ENCODE data around the gene AQP9. TPM values are rescaled to one million over a fixed set of nuclear protein-coding genes. Genes with fewer than 3 reads are reported as not detected.
A peak's percentile ranks its signal among the peaks of the same experiment; 100 is the strongest.
"Not testable (repeated sequence)": the region's sequence is repeated elsewhere in the genome, so short reads cannot be mapped to it uniquely, and the experiment has no call there.

The AQP9 gene
- total and polyA plus RNA-seq, 12 donors = 0.22 to 2.8 (median 0.84) TPM; not detected in 1

GRCh38 chr15:58201516-58201915 is 63.3 kb downstream of the AQP9 start:
- Histone ChIP-seq H3K36me3 (replicated peaks in 1 of 2) (no peaks in the 10 kb centered on the region), H3K9me3 (replicated peaks in 1 of 3) (no peaks in the 10 kb centered on the region), H3K27ac (no peak overlapping the region), H3K4me3 (no peak overlapping the region), H3K4me1 (replicated peaks in 1 of 2) (peaks cover 0 to 4% of the 10 kb centered on the region in 2 donors), H3K27me3 (no peaks in the 10 kb centered on the region)
- intact Hi-C loops (cut with DNase I) = no loop called here
- TF ChIP-seq POLR2A (IDR thresholded peaks at IDR 0.05) = no peak
- TF ChIP-seq CTCF (IDR thresholded peaks at IDR 0.05) = no peak
- no peak for DNase-seq

GRCh38 chr15:58203537-58203936 is 65.4 kb downstream of the AQP9 start:
- H3K27me3 ChIP-seq = no peaks in the 10 kb centered on the region
- H3K4me3 ChIP-seq = no peak overlapping the region
- H3K27ac ChIP-seq = no peak overlapping the region
- peaks cover 0 to 4% of the 10 kb centered on the region in 2 donors for H3K4me1 ChIP-seq (replicated peaks in 1 of 2)
- TF ChIP-seq POLR2A (IDR thresholded peaks at IDR 0.05) (no peak), CTCF (IDR thresholded peaks at IDR 0.05) (no peak)
- no peaks in the 10 kb centered on the region for H3K36me3 ChIP-seq (replicated peaks in 1 of 2)
- intact Hi-C loops (cut with DNase I) = no loop called here
- no peaks in the 10 kb centered on the region for H3K9me3 ChIP-seq (replicated peaks in 1 of 3)
- WGBS, 4 donors = 48 to 52% (median 51%) methylated on average over 4 of the region's 4 CpGs
- DNase-seq = peak in 1 of 7 donors; percentile 10

- H3K4me3 ChIP-seq = no peak overlapping the region
- 62 to 81% (median 72%) methylated on average over 9 of the region's 9 CpGs for WGBS, 4 donors
- peaks cover 4 to 8% of the 10 kb centered on the region in 2 donors for H3K4me1 ChIP-seq (replicated peaks in 1 of 2)
- H3K27ac ChIP-seq = no peak overlapping the region
- TF ChIP-seq POLR2A (IDR thresholded peaks at IDR 0.05) (no peak), CTCF (IDR thresholded peaks at IDR 0.05) (no peak)
- H3K27me3 ChIP-seq = no peaks in the 10 kb centered on the region
- no peaks in the 10 kb centered on the region for H3K36me3 ChIP-seq (replicated peaks in 1 of 2)
- intact Hi-C loops (cut with DNase I) = no loop called here
- no peaks in the 10 kb centered on the region for H3K9me3 ChIP-seq (replicated peaks in 1 of 3)
- DNase-seq = no peak
Measured at GRCh38 chr15:58206151-58206550, 68.0 kb downstream of the AQP9 start.

GRCh38 chr15:58208217-58208616 is 70.0 kb downstream of the AQP9 start:
- H3K27me3 ChIP-seq; H3K4me3 ChIP-seq; H3K9me3 ChIP-seq (replicated peaks in 1 of 3); H3K27ac ChIP-seq; H3K36me3 ChIP-seq (replicated peaks in 1 of 2); intact Hi-C loops (cut with DNase I); DNase-seq: not testable (repeated sequence)
- peaks cover 5 to 16% of the 10 kb centered on the region in 2 donors for H3K4me1 ChIP-seq (replicated peaks in 1 of 2)
- WGBS, 4 donors = 89 to 95% (median 92%) methylated on average over 6 of the region's 6 CpGs

GRCh38 chr15:58209007-58209481 is 70.9 kb downstream of the AQP9 start:
- H3K4me3 ChIP-seq; H3K9me3 ChIP-seq (replicated peaks in 1 of 3); H3K27me3 ChIP-seq; H3K36me3 ChIP-seq (replicated peaks in 1 of 2); intact Hi-C loops (cut with DNase I): not testable (repeated sequence)
- H3K4me1 ChIP-seq (replicated peaks in 1 of 2) = peaks cover 5 to 18% of the 10 kb centered on the region in 2 donors
- DNase-seq = peak; percentile 74 to 95 (median 79)
- 42 to 60% (median 50%) methylated on average over 3 of the region's 3 CpGs for WGBS, 4 donors
- H3K27ac ChIP-seq = peak overlapping the region in 3 of 5 donors; percentile 43 to 54 (median 49)

- H3K36me3 ChIP-seq (replicated peaks in 1 of 2); H3K27me3 ChIP-seq; DNase-seq; H3K4me3 ChIP-seq; H3K9me3 ChIP-seq (replicated peaks in 1 of 3); intact Hi-C loops (cut with DNase I); H3K27ac ChIP-seq: not testable (repeated sequence)
- peaks cover 5 to 18% of the 10 kb centered on the region in 2 donors for H3K4me1 ChIP-seq (replicated peaks in 1 of 2)
- WGBS, 4 donors = 75 to 82% (median 81%) methylated on average over 4 of the region's 4 CpGs
Measured at GRCh38 chr15:58210031-58210430, 71.8 kb downstream of the AQP9 start.
